Measurements from ENCODE around the gene FER.
"Not testable (repeated sequence)": the region's sequence is repeated elsewhere in the genome, so short reads cannot be mapped to it uniquely, and the experiment has no call there.

Gene FER

DNA sequence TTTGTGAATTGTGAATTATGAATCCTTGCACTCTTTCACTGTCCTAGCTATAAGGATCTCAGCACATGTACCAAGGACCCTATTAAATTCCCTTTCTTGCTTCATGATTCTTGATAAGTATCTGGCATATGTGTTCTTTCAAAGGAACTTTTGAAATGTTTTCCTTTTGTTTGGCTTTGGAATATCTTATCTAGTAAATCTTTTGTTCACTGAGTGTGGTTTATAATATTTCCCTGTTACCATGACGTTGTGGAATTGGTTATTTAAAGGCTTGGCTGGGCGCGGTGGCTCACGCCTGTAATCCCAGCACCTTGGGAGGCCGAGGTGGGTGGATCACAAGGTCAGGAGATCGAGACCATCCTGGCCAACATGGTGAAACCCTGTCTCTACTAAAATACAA lies 151.5 kb downstream of the FER start:
- DNase-seq: not testable (repeated sequence)

DNA sequence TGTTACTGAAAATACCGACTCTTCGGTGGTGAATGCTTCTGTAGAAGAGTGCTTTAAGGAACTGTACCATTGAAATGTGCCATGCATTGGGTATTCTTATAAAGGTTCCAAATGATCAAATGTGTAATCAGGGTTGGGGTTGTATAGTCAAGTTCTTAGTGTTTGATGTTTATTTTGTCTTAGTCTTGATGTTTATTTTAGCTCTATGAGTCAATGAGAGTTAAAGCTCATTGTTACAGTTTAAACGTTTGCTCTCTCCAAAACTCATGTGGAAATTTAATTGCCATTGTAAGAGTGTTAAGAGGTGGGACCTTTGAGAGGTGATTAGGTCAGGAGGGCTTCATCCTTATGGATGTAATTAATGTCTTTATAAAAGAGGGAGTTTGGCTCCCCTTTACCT lies 153.0 kb downstream of the FER start:
- DNase-seq: no peak

DNA sequence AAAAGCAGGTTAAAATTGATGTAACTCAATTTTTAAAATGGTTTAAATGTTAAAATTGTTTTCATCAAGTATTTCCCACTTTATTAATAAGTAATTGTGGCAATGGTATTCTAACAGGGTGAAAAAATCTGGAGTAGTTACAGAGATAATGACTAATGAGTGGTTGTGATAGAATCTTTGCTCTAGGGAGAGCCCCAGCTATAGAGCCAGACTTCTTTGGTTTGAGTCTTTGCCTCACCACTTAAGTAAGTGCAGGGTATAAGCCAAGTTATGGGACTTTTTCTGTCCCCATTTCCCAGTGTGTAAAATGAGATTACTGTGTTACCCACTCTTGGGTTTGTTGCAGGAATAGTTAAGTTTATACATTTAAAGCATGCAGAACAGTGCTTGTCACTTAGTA lies 158.1 kb downstream of the FER start:
- DNase-seq: no peak

DNA sequence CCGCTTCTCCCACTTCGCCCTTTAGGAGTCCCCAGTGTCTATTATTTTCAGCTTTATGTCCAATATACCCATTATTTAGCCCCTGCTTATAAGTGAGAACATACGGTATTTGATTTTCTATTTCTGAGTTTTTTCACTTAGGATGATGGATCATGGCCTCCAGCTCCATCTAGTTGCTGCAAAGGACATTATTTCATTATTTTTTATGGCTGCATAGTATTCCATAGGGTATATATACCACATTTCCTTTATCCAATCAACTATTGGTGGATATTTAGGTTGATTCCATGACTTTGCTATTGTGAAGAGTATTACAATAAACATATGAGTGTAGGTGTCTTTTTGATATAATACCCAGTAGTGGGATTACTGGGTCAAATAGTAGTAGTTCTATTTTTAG lies 162.9 kb downstream of the FER start:
- no peak for DNase-seq

DNA sequence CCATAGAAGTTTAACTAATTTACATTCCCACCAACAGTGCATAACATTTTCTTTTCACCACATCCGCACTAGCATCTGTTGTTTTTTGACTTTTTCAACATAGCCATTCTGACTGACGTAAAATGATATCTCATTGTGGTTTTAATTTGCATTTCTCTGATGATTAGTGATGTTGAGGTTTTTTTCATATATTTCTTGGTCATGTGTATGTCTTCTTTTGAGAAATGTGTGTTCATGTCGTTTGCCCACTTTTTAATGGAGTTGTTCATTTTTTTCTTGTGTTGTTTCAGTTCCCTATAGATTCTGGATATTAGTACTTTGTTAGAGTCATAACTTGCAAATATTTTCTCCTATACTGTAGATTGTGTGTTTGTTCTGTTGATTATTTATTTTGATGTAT lies 163.4 kb downstream of the FER start:
- no peak for DNase-seq

DNA sequence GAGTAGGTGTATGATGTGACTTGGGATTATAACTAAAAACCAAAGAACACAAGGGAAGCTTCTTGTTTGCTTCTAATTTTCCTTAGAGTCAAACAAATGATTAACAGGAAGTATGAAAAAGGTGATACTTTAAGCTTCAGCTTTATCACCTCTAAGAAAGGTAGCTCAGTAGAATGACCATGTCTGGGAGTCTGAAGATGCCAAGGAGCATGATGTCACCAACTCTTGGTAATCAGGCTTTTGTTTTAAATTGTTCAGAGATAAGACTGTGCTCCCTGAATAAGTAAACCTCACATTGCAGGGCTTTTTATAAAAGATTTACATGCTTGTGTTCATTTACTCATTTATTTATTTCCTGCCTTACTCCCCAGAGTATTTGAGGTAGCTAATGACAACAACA lies 169.9 kb downstream of the FER start:
- no peak for DNase-seq

DNA sequence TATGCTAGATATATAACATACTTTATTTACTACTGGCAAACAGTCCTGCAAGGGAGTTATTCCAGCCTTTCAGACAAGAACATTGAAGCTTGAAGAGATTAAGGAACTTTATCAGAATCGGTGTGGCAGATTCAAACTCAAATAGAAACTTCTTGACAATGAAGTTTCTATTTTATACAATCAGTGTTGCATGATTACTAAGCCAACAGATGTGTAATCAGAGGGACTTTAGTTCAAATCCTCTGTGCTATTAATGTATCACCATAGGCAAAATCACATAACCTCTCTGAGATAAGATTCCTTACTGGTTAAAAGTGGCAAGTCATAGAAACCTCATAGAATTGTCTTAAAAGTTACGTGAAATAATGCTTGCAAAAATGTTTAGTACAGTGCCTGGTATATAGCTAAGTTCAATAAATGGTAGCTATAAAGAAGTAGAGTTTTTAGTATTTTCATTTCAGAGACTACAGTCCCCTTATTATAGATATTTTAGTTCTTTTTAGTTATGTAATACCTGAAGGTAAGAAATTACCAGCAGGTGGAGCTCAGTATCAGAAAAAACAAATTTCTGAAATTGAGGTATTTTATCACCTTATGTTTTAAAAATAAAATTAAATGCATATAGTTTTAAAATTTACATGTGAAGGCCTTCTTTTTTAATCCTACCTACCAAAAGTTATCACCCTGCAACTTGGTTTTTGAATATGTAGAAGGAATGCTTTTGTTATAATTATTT lies 172.1 kb downstream of the FER start:
- no peak for DNase-seq

DNA sequence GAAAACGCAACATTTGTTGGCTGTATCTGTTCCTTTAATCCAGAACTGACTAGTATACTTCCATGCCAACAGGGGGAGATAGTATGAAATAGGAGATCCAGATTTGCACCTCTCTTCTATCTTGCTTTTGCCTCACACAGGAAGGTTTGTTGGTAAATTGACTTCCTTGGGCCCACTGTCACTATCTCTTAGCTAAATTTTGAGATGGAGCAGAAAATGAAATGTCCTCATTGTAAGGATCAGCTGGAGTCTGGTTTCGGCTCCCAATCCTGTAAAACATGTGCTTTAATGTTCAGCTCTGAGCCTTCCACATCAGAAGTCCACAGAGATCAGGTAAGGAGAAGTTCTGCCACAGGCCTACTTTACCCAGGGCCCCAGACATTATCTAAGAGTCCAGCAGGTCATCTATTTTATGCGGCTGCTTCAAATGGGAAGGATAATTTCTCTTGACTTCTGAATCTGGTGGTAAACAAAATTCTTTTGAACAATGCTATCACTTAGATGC lies 176.8 kb downstream of the FER start:
- no peak for DNase-seq

DNA sequence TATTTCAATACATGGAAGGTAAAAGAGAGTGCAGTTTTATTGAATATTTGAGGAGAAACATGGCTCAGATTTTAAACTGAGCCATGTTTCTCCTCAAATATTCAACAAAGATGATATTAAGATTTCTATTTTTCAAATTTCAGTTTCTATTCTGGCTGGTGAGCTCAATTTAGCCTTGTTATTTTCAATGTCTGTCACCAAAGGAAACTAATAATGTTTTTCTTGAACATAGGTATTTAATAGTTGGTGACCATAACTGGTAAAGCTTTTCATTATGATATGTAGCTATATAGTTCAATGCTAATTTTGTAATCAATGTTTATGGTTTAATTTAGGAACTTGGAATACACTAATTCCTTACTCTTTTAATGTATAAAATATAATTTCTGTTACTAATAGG lies 177.4 kb downstream of the FER start:
- DNase-seq: no peak

DNA sequence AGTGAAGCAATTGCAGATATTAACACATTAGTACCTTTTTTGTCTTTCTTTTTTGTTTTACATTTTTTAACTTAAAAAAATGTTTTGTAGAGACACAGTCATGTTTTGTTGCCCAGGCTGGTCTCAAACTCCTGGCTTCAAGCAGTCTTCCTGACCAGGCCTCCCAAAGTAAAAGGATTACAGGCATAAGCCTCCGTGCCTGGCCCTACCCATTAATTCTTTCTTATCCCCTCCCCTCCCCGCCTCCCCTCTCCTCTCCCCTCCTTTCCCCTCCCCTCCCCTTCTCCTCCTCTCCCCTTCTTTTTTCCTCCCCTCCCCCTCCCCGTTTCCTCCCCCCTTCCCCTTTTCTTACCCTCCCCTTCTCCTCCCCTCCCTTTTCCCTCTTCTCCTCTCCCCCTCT lies 182.4 kb downstream of the FER start:
- no peak for DNase-seq

DNA sequence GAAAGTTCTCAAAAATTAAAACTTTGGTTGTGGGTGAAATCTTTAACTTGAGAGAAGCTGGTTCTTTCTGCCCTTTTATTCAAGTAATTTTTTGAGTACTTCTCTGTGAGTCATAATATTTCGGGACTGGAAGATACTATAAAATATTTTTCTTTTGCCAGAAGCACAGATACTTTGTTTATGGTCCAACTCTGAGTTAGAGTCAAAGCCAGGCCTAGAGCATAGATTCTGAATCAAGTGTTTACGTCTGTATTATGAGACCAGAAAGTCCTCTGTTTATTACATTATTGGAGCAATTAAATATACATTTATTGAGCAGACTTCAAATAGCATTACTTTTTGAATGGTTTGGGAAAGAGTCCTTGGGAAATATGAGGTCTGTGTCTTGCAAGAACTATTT lies 187.9 kb downstream of the FER start:
- DNase-seq: no peak

DNA sequence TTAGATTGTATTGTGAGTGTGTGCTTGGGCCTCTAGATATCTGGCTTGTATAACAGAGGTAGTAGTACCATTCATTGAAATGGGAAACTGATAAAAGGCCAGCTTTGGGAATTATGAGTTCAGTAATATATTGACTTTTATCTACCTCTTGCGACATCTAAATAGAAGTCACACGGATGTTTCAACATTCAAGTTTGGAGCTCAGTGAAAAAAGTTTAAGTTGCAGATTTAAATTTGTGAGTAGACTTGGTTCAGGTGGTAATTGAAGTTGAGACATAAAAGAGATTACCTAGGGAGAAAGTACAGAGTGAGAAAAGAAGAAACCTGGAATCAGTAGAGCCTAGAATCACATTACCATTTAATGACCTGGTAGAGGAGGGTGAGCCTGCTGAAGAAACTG lies 189.5 kb downstream of the FER start:
- no peak for DNase-seq

DNA sequence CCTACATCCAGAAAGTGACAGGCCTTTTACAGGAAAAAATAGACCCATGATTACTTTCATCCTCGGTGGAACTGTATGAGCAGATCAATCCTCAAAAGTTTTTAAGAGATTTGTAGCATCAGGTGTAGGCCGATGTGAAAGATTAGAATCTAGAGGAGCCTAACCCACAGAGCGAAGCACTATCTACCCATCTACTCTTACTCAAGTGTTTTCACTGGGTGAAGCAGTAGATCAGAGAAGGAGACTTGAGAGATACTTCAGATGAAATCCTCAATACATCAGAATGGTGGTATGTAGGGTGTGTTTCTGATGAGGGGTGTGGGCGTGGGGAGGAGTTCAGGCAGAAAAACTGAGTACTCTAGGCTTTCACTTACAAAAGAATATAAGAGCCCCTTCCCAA lies 192.8 kb downstream of the FER start:
- no peak for DNase-seq

DNA sequence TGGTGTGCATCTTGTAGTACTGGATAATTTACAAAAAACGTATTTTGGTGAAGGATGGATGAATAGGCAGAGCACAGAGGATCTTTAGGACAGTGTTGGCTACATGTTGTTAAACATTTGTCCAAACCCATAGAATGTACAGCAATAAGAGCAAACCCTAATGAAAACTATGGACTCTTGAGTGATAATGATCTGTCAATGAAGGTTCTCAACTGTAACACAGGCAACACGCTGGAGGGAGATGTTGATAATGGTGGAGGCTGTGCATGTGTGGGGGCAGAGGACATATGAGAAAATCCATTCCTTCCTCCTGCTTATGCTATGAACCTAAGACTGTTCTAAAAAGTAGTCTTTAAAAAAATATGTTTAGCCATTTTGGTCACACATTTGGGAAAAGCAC lies 194.0 kb downstream of the FER start:
- no peak for DNase-seq

DNA sequence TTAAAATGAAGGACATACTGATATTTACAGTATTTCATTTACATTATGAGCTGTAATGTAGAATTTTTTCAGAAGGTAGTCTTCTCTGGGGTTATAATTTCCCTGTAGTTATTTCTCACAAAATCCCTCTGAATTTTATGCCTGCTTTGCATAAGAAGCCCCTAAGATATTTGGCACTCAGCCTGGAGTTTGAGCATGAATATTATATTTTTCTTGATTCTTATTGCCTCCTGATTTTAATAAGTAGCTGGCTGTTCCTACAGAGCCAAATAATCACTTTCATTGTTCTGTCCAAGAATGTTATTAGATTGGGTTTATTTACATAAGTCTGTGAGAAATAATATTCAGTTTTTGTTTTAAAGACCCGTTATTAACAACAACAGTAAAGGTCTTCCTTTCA lies 195.0 kb downstream of the FER start:
- DNase-seq: no peak

DNA sequence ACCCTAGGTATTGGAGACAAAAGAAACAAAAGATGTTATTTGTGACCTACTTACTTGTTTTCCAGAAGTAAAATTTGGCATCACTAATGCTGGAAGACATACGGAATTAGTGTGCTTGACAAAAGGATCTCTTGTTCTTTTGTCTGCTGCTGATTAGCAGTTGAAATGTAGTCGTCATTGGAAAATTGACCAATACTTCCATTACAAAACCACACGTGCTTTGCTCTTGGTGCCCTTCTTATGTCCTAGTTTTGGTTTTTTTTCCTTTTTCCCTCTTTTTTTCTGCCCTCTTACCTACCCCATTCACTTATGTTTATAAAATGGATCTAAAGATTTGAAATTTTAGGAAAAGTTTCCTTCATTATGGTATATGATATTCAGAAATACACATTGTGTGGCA lies 197.4 kb downstream of the FER start:
- no peak for DNase-seq

DNA sequence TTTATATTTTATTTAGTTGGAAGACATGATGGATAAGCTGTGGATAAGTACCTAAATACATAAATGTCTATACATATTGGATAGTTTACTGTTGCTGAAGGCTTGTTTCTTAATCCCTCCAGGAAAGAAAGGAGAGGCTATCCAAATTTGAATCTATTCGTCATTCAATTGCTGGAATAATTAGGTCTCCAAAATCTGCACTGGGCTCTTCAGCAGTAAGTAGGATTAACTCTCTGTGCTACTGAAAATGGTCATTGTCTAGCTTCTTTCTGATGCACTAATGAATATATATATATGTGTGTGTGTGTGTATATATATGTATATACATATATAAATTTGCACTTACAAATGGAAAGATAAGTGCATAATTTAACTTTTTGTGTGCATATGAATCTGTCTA lies 198.3 kb downstream of the FER start:
- no peak for DNase-seq

DNA sequence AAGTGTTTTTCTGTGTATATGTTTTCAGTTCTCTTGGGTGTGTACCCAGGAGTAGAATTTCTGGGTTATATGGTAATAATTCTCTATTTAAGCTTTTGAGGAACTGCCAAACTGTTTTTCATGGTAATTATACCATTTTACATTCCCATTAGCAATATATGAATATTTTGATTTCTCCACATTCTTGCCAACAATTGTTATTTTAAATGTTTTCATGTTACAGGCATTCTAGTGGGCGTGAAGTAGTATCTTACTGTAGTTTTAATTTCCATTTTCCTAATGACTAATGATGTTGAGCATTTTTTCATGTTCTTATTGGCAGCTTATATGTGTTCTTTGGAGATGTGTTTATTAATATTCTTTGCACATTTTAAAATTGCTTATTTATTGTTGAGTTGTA lies 199.5 kb downstream of the FER start:
- DNase-seq: no peak

DNA sequence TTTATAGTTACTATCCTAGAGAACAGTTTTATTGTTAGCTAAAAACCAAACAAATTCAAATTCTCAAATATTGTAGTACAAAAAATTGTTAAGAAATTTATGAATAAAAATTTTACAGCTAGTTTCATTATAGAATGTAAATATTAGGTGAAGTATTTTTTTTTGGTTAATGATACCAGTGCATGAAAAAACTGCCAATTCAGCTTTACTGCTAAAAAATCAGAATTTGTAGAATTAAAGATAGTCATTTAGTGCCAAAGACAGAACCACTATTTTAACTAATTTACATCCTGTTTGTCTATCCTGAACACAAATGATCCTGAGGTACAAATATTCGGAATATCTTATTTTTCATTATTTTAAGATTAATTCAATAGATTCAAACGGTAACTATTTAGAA lies 202.6 kb downstream of the FER start:
- no peak for DNase-seq

DNA sequence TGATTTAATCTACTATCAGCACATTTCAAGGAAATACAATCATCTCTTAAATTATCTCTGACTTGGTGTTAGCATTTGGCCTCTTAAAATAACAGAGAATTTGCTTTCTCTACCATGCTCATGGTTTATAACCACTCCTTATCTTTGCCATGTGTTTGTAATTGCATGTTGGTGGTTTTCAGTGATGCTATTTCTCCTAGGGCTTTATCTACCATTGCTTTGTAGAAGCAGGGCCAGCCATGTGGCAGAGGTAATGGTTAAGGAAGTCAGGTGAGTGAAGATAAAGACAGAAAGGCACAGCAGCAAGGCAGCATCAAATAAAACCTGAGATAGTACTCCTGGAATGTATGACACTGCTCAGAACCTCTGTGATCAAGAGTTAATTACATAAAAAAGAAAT lies 206.2 kb downstream of the FER start:
- DNase-seq: no peak

DNA sequence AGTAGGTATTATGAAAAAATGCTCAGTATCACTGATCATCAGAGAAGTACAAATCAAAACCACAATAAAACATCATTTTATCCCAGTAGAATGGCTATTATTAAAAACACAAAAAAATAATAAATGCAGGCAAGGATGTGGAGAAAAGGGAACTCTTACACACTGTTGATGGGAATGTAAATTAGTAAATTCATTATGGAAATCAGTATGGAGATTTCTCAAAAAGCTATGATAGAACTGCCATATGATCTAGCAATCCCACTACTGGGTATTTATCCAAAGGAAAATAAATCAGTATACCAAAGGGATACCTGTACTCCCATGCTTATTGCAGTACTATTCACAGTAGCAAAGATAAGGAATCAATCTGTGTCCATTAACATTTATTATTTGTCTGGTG lies 209.6 kb downstream of the FER start:
- no peak for DNase-seq

DNA sequence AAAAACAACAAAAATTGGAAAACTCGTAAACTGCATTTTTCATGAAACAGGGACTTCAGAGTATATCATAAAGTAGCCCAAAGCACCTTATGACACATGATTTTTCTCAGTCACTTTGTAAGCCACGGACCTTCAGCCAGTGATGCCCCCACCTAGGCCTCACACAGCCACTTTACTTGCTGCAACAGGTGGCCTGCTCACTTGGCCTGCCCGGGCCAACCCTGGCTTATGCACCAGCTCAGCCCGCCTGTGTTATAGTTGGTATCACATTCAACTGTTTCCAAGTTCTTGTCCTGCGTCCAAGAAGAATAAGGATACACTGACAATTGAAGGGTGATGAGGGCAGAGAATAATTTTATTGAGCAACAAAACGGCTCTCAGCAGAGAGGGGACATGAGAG lies 219.2 kb downstream of the FER start:
- DNase-seq: no peak

DNA sequence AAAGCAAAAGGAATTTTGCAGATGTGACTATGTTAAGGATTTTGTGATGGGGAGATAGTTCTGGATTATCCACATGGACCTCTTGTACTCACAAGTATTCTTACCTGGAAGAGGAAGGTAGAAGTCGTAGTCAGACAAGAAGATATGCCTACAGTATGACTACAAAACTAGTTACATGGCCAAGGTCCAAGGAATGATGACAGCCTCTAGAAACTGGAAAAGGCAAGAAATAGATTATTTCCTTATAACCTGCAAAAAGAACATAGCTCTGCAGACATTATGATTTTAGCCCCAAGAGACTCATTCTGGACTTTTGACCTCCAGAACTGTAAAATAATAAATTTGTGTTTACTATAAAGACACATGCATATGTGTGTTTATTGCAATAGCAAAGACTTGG lies 226.9 kb downstream of the FER start:
- DNase-seq: no peak

DNA sequence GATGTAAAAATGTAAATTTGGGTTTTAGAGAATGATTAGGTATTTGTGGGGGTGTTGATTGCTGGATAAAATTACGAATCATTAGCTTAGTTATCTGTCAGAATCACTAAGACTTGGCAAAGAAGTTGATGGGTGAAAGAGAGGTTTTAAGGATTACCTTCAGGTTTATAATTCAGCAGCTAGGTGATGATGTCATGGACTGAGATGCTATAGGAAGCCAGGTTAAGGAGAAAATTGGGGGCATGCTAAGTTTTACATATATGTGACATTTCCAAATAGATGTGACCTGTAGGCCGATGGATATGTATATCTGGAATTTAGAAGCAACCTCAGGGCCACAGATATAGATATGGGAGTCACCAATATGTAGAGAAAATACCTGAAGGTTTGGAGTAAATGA lies 228.0 kb downstream of the FER start:
- DNase-seq: no peak

DNA sequence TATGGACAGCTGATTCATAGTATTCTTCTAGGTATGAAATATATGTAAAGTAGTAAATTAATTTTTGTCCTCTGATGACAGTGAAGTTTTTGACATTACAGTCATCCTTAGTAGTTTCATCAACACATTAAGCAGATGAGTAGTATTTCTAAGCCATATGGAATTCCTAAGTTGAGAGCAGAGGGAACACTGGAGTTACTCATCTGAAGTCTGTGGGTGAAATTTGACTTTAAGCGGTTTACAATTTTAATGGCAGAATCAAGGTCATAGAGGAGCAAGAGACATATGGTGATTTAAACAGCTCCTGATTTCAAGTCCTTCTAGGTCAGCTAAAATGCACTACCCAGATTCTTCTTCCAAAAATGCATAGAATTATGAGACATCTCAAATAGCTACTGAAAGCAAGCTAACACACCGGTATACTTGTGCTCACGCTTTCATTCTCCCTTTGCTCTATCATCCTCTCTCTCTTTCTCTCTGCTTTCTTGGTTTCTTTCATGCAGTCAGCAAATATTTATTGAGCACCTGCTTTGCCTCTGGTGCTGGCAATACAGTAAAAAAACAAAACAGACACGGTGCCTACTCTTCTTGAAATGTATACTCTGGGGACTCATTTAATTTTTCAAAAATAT lies 235.9 kb downstream of the FER start:
- no peak for DNase-seq

All from femur (tissue), 1 donor.